Stimulated activated CD4-positive, alpha-beta T cell treated with anti-CD3 and anti-CD28 coated beads, Interleukin-2, amount 100 ng/mL, for 24 hours (primary cell): ENCODE results near the gene OPN1MW3.
"Not testable (repeated sequence)": the region's sequence is repeated elsewhere in the genome, so short reads cannot be mapped to it uniquely, and the experiment has no call there.

Experiments used
- DNase-seq, 2 donors: peaks; one replicate each; pipeline ENCODE4 v3.0.0-alpha.2; 2020

Gene OPN1MW3

DNA sequence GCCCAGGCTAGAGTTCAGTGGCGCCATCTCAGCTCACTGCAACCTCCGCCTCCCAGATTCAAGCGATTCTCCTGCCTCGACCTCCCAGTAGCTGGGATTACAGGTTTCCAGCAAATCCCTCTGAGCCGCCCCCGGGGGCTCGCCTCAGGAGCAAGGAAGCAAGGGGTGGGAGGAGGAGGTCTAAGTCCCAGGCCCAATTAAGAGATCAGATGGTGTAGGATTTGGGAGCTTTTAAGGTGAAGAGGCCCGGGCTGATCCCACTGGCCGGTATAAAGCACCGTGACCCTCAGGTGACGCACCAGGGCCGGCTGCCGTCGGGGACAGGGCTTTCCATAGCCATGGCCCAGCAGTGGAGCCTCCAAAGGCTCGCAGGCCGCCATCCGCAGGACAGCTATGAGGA, at the start of gene OPN1MW3:
TSS of gene OPN1MW3 (plus strand) at position 301 of the 400 bp plus-strand sequence. CDS start at position 339, 38 bp downstream.
- DNase-seq: not testable (repeated sequence)

DNA sequence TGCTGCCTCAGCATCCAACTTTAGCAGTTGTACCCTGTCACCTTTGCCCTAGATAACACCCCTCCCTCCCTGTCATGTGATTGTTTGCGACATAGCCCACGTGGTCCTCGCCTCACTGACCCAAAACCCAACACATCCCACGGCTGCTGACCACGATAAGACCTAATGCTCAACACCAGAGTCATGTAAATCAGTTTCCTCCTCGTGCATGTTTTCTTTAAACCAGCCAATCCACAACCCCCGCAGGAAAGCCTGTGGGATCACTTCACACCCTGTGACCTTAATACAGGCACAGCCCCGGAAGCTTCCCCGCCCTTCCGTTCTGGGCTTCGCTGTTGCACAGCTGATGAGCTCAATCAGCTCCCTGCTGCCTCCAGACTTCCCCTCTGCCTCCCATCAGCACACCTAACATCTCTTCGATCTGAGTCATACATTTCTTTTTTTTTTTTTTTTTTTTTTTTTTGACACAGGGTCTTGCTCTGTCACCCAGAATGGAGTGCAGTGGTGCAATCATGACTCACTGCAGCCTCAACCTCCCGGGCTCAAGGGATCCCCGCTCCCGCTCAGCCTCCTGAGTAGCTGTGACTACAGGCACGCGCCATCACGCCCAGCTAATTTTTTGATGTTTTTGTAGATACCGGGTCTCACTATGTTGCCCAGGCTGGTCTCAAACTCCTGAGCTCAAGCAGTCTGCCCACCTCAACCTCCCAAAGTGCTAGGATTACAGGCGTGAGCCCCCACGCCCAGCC, 47.5 kb upstream of the OPN1MW3 start:
- DNase-seq: not testable (repeated sequence)

DNA sequence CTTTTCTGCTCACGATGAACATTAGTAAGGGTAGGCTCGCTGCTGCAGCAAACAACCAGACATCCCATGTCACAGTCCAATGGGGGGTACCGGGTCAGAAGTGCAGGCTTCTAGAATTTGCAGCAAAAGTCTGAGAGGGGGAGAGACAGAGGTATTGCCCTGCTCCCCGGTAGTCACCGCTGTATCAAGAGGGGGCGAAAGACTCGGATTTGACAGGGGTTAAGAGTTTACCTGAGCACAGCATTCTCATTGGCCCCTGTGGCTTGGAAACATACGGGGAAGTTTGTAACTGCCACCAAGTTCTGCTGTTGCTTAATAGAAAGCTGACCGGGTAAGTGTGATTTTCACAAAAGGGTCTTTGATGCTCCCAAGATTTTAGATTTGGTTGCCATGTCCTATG, 46.3 kb upstream of the OPN1MW3 start:
- not testable (repeated sequence) for DNase-seq

GRCh38 chrX:154211499-154211898, 45.9 kb upstream of the OPN1MW3 start:
- not testable (repeated sequence) for DNase-seq

GRCh38 chrX:154219456-154219855, 37.9 kb upstream of the OPN1MW3 start, which contains the start of gene OPN1MW2:
Gene OPN1MW2 (plus strand): TSS chrX:154219756. CDS start chrX:154219816, 60 bp downstream.
- not testable (repeated sequence) for DNase-seq

GRCh38 chrX:154225292-154225691, 32.1 kb upstream of the OPN1MW3 start:
- not testable (repeated sequence) for DNase-seq

- not testable (repeated sequence) for DNase-seq
Observed at GRCh38 chrX:154226706-154227105, 30.7 kb upstream of the OPN1MW3 start.

GRCh38 chrX:154231443-154231842, 25.9 kb upstream of the OPN1MW3 start:
- DNase-seq: not testable (repeated sequence)

DNA sequence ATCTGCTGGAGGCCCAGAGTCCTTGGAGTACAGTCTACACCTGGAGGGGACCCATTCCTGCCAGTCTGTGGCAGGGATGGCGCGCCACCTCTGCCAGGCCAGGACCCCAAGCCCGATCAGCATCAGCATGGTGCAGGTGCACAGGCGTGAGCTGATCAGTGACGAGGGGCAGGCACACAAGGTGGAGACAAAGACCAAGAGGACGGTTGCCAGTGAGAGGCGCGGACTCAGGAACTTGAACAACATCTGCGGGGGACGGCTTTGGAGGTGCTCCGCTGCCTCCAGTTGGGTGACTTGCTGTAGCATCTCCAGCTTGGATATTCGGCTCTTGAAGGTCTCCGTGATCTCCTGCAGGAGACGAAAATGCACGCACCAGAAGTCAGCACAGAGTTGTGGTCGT, 23.8 kb upstream of the OPN1MW3 start:
- not testable (repeated sequence) for DNase-seq

DNA sequence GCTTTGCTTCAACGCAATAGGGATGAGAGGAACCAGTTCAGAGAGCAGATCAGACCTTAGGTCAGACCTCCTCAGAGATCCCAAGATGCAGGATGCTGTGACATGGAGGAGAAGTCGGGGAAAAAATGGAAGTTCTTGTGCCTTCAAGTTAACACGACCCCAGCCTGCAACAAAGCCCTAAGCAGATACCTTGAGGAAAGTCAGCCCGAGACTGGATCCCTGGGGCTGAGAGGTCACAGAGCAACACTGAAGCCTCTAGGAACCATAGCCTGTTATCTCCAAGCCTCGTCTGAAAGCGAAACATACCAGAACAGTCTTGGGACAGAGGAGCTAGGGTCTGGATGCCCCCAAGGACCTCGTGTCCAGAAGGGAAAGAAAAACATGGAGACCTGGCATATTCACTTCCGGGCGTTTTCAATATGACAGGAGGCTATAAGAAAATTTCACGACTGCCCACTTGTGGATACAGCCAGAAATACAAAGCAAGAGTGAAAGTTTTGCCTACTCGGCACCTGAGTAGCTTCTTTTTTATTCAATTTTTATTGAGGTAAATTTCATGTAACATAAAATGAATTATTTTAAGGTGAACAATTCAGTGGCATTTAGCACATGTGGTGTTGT, 18.3 kb upstream of the OPN1MW3 start:
- not testable (repeated sequence) for DNase-seq

DNA sequence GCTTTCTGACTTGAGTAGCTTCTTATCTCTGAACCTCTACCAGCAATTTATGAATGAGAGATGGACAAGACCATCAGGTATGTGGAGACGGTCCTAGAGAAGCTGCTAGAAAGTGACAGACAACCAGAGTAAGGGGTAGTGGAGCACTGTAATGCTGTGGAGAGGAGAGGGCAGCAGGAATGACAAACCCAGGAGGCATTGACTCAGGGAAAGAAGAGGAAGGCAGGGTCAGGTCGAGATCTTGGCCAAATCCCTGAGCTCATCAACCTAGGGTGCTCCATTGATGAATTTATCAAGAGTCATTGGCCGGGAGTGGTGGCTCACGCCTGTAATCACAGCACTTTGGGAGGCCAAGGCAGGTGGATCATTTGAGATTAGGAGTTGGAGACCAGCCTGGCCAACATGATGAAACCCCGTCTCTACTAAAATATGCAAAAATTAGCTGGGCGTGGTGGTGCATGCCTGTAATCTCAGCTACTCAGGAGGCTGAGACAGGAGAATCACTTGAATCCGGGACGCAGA, 17.3 kb upstream of the OPN1MW3 start:
- not testable (repeated sequence) for DNase-seq

DNA sequence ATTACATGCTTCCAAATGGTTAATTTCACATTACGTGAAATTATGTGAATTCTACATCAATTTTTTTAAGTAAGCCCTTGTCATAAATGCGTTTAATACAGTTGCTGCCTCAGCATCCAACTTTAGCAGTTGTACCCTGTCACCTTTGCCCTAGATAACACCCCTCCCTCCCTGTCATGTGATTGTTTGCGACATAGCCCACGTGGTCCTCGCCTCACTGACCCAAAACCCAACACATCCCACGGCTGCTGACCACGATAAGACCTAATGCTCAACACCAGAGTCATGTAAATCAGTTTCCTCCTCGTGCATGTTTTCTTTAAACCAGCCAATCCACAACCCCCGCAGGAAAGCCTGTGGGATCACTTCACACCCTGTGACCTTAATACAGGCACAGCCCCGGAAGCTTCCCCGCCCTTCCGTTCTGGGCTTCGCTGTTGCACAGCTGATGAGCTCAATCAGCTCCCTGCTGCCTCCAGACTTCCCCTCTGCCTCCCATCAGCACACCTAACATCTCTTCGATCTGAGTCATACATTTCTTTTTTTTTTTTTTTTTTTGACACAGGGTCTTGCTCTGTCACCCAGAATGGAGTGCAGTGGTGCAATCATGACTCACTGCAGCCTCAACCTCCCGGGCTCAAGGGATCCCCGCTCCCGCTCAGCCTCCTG, 9.9 kb upstream of the OPN1MW3 start:
- not testable (repeated sequence) for DNase-seq

DNA sequence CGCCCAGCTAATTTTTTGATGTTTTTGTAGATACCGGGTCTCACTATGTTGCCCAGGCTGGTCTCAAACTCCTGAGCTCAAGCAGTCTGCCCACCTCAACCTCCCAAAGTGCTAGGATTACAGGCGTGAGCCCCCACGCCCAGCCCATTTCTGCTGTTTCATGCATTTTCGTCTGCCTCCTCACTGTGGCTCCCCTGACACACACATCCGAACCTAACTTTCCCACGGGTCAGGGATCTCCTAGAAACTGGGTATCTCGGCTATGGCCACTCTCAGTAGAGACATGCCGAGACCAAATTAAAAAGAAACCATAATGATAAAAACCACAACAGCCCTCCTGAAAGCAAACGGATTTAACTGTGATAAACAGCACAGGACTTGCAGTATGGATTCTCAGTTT, 9.3 kb upstream of the OPN1MW3 start:
- not testable (repeated sequence) for DNase-seq

DNA sequence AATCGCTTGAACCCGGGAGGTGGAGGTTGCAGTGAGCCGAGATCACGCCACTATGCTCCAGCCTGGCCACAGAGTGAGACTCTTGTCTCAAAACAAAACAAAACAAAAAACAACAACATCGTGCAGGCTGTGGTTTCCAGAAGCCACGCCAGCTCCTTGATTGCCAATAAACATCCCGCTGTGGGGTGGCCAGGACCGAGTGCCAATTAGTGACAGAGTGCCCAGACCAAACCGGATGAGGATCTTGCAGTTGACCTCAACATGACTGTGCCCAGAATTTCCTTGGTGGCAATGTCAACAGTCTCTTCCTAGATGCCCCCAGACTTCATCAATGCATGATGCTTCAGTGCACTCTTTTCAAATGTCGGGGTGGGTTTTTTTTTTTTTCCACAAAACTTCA, 1.3 kb downstream of the OPN1MW3 start:
- DNase-seq: not testable (repeated sequence)

- DNase-seq: not testable (repeated sequence)
Observed at GRCh38 chrX:154263072-154263471, 5.7 kb downstream of the OPN1MW3 start.

DNA sequence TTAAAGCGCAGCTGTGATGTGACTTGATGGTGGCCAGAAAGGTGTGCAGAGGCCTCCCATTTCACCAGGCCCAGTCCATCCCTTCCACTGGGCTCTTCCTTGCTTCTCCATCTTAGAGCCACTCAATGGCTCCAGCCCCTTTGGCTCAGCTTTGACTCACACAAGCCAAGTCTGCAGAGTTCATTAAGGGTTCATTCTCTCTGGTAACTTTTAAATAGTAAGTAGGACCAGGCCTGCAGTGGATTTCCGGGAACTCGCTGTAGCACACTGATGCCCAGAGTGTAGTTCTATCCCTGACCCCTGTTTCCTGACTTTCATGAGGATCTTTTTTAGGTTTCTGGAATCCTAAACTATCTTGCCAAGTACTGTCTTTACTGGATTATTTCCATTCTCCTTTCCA, 11.9 kb downstream of the OPN1MW3 start:
- DNase-seq: not testable (repeated sequence)

DNA sequence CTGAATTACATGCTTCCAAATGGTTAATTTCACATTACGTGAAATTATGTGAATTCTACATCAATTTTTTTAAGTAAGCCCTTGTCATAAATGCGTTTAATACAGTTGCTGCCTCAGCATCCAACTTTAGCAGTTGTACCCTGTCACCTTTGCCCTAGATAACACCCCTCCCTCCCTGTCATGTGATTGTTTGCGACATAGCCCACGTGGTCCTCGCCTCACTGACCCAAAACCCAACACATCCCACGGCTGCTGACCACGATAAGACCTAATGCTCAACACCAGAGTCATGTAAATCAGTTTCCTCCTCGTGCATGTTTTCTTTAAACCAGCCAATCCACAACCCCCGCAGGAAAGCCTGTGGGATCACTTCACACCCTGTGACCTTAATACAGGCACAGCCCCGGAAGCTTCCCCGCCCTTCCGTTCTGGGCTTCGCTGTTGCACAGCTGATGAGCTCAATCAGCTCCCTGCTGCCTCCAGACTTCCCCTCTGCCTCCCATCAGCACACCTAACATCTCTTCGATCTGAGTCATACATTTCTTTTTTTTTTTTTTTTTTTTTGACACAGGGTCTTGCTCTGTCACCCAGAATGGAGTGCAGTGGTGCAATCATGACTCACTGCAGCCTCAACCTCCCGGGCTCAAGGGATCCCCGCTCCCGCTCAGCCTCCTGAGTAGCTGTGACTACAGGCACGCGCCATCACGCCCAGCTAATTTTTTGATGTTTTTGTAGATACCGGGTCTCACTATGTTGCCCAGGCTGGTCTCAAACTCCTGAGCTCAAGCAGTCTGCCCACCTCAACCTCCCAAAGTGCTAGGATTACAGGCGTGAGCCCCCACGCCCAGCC, 27.3 kb downstream of the OPN1MW3 start:
- not testable (repeated sequence) for DNase-seq

GRCh38 chrX:154286406-154286805, 29.0 kb downstream of the OPN1MW3 start:
- not testable (repeated sequence) for DNase-seq

- DNase-seq: no peak
Observed at GRCh38 chrX:154294791-154295574, 37.6 kb downstream of the OPN1MW3 start, which contains the start of gene TEX28. Gene TEX28 (minus strand): TSS chrX:154295124. CDS start chrX:154292117, 3,007 bp downstream.

GRCh38 chrX:154295664-154296310, 38.4 kb downstream of the OPN1MW3 start, which contains the start of gene TKTL1:
Gene TKTL1 (plus strand): TSS chrX:154295795. CDS start chrX:154295860, 65 bp downstream.
- no peak for DNase-seq

GRCh38 chrX:154296731-154297130, 39.3 kb downstream of the OPN1MW3 start:
- no peak for DNase-seq
